Lower leg skin (tissue), 3 donors: Measurements from ENCODE around the gene SEC61G.

Experiments used
- CTCF ChIP-seq, 3 donors: fragments of 450-650 bp; IDR thresholded peaks; one replicate each; pipeline ENCODE4 v1.5.1; 2016; ENCODE audit warnings: antibody characterized with exemption in 3 of 3, mild to moderate bottlenecking in 3 of 3, moderate library complexity in 2 of 3
- POLR2A ChIP-seq, 2 donors: fragments of 450-650 bp; IDR thresholded peaks; one replicate each; pipeline ENCODE4 v1.6.1; 2016 to 2017; ENCODE audit warnings: antibody characterized with exemption in 2 of 2, mild to moderate bottlenecking in 1 of 2, moderate library complexity in 1 of 2

GRCh38 chr7:54773472-54774399 lies 14.7 kb upstream of the SEC61G start:
- peak in 1 of 3 donors; percentile 44 for TF ChIP-seq CTCF (IDR thresholded peaks at IDR 0.05)
- no peak for TF ChIP-seq POLR2A (IDR thresholded peaks at IDR 0.05)
